PFSK-1 (cell line): ENCODE measurements around the gene EYA2.

Source experiments
- FOXP2 ChIP-seq: optimal IDR thresholded peaks from 2 replicates; pipeline ENCODE3; 2011; ENCODE audit warnings: borderline replicate concordance, control low read depth, inconsistent platforms; ENCODE audit not compliant: insufficient read depth; ENCODE audit errors: extremely low read length, extremely low read depth
- POLR2AphosphoS5 ChIP-seq: IDR thresholded peaks from 2 replicates; pipeline ENCODE4 v1.6.1; 2012; ENCODE audit warnings: low read depth, mild to moderate bottlenecking, control low read depth, low read length, moderate library complexity
- REST ChIP-seq, 2 experiments: IDR thresholded peaks; 2 replicates each; pipeline versions ENCODE4 v1.6.1 to v1.8.0; 2011 to 2012; ENCODE audit warnings: low read depth in 2 of 2, low read length in 2 of 2, control low read depth in 1 of 2, inconsistent platforms in 1 of 2, mild to moderate bottlenecking in 1 of 2, moderate library complexity in 1 of 2; ENCODE audit not compliant: insufficient read depth in 1 of 2
- SIN3A ChIP-seq: IDR thresholded peaks from 2 replicates; pipeline ENCODE4 v1.6.1; 2012; ENCODE audit warnings: mild to moderate bottlenecking, low read length, moderate library complexity, borderline replicate concordance; ENCODE audit not compliant: insufficient read depth
- TAF1 ChIP-seq: IDR thresholded peaks from 2 replicates; pipeline ENCODE4 v1.6.1; 2012; ENCODE audit warnings: low read length, control low read depth, borderline replicate concordance; ENCODE audit not compliant: insufficient read depth

GRCh38 chr20:47059536-47059935 lies 164.9 kb downstream of the EYA2 start:
- TF ChIP-seq POLR2AphosphoS5 (no peak), REST (IDR thresholded peaks at IDR 0.05; ENCODE audit: insufficient read depth in 1 of 2, low read depth in 2 of 2, low read length in 2 of 2) (no peak), TAF1 (no peak), SIN3A (no peak), FOXP2 (no peak)
